AG10803 (cell line): ENCODE data around the gene CHMP1B.

Experiments used
- DNase-seq: peaks from one replicate; pipeline ENCODE4 v3.0.0; 2010; ENCODE audit warnings: low read depth
- H3K4me3 ChIP-seq: 2 replicates; pipeline ENCODE4 v1.5.1; 2011; ENCODE audit warnings: mild to moderate bottlenecking, low read length, control low read depth
- CTCF ChIP-seq: conservative IDR thresholded peaks from 2 replicates; pipeline ENCODE4 v1.5.1; 2011; ENCODE audit warnings: mild to moderate bottlenecking, low read length, control low read depth, inconsistent platforms

CHMP1B gene

GRCh38 chr18:11821208-11821607 is 30.0 kb upstream of the CHMP1B start:
- H3K4me3 ChIP-seq: no peak overlapping the region
- DNase-seq: no peak
- no peak for TF ChIP-seq CTCF

- TF ChIP-seq CTCF: no peak
- DNase-seq: no peak
- H3K4me3 ChIP-seq: no peak overlapping the region
These were observed 29.5 kb upstream of the CHMP1B start for GRCh38 chr18:11821643-11822237.

- TF ChIP-seq CTCF: no peak
- H3K4me3 ChIP-seq: no peak overlapping the region
- no peak for DNase-seq
These were observed 27.7 kb upstream of the CHMP1B start for GRCh38 chr18:11823545-11823944.

GRCh38 chr18:11826836-11827235 is 24.4 kb upstream of the CHMP1B start:
- DNase-seq: no peak
- H3K4me3 ChIP-seq: no peak overlapping the region
- TF ChIP-seq CTCF: no peak

- TF ChIP-seq CTCF: no peak
- DNase-seq: no peak
- H3K4me3 ChIP-seq: no peak overlapping the region
These were observed 22.3 kb upstream of the CHMP1B start for GRCh38 chr18:11828786-11829432.

GRCh38 chr18:11830585-11830984 is 20.6 kb upstream of the CHMP1B start:
- no peak overlapping the region for H3K4me3 ChIP-seq
- TF ChIP-seq CTCF: no peak
- no peak for DNase-seq

- no peak for DNase-seq
- no peak overlapping the region for H3K4me3 ChIP-seq
- no peak for TF ChIP-seq CTCF
These were observed 19.3 kb upstream of the CHMP1B start for GRCh38 chr18:11831921-11832320.
